Measurements from ENCODE around the gene SCN9A.

SCN9A gene

DNA sequence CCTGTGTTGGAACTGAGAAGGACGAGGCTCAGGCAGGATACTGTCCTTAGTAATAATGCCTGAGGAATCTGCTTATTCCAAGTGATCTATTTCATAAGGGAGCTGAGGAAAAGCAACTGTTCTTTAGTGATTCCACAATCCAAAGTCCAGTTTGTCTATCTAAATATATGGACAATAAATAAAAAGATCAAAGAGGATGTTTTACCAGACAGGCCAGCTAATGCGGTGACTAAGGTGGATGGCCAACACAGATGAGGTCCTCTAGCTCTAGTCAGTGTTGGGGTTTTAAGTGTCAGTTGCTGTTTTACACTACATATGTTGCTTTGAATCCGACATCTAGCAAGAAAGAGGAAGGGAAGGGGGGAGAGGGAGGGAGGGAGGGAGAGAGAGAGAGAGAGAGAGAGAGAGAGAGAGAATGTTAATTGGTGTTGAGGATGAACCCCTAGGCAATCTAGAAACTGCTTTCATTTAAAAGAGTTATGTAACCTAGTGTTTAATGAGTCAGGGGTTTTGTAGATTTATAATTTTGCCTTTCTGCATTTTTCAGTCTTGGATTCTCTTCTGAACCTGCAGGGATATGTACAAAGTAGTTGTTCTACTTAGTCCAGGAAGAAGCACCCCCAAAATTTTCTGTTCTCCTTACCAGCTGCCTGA, 220.9 kb downstream of the SCN9A start (continued):
- TF ChIP-seq, protein P1, sequence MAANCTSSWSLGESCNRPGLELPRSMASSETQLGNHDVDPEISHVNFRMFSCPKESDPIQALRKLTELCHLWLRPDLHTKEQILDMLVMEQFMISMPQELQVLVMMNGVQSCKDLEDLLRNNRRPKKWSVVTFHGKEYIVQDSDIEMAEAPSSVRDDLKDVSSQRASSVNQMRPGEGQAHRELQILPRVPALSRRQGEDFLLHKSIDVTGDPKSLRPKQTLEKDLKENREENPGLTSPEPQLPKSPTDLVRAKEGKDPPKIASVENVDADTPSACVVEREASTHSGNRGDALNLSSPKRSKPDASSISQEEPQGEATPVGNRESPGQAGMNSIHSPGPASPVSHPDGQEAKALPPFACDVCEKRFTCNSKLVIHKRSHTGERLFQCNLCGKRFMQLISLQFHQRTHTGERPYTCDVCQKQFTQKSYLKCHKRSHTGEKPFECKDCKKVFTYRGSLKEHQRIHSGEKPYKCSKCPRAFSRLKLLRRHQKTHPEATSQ (tag by site-specific recombination; IDR thresholded peaks at IDR 0.05): no peak
- TF ChIP-seq, protein P2, sequence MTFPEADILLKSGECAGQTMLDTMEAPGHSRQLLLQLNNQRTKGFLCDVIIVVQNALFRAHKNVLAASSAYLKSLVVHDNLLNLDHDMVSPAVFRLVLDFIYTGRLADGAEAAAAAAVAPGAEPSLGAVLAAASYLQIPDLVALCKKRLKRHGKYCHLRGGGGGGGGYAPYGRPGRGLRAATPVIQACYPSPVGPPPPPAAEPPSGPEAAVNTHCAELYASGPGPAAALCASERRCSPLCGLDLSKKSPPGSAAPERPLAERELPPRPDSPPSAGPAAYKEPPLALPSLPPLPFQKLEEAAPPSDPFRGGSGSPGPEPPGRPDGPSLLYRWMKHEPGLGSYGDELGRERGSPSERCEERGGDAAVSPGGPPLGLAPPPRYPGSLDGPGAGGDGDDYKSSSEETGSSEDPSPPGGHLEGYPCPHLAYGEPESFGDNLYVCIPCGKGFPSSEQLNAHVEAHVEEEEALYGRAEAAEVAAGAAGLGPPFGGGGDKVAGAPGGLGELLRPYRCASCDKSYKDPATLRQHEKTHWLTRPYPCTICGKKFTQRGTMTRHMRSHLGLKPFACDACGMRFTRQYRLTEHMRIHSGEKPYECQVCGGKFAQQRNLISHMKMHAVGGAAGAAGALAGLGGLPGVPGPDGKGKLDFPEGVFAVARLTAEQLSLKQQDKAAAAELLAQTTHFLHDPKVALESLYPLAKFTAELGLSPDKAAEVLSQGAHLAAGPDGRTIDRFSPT (tag by site-specific recombination; IDR thresholded peaks at IDR 0.05): no peak

DNA sequence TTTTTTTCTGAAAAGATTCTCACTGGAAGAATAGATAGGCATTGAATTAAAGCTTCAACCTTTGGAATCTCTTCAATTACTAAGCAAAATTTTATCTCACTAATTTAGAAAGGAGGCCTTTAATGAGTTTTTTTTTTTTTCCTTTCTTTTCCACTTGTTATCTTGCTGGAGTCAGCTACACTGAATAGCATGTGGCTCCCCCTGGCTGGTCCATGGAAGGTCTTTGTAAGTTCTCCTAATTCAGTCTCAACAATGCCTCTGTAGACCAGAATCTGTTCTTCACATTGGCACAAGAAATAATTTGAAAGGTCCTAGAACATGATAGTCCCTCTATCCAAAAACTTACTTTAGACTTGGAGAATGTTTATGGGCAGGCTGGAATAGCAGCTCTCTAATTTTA, 223.7 kb downstream of the SCN9A start:
- POLR2A ChIA-PET: no interaction called here
- Histone ChIP-seq H3K27ac (ENCODE audit: extremely low read depth, low read depth, low read length) (no peak overlapping the region), H3K36me3 (ENCODE audit: control insufficient read depth in 2 of 2, insufficient read depth in 1 of 2, low read length in 2 of 2) (no peaks in the 10 kb centered on the region), H3K9me3 (ENCODE audit: control insufficient read depth, insufficient read depth, low read depth, low read length) (no peaks in the 10 kb centered on the region), H3K4me1 (ENCODE audit: control insufficient read depth, insufficient read depth, low read length) (no peaks in the 10 kb centered on the region), H3K4me3 (ENCODE audit: low read depth, low read length) (no peak overlapping the region)
- no peak for TF ChIP-seq ZNF658 (tag by site-specific recombination; IDR thresholded peaks at IDR 0.05)
- TF ChIP-seq ZNF664 (tag by site-specific recombination; IDR thresholded peaks at IDR 0.05): no peak
- TF ChIP-seq ZNF548 (tag by site-specific recombination; IDR thresholded peaks at IDR 0.05): no peak
- no peak for TF ChIP-seq SP2 (tag by site-specific recombination; IDR thresholded peaks at IDR 0.05)
- TF ChIP-seq, protein P3, sequence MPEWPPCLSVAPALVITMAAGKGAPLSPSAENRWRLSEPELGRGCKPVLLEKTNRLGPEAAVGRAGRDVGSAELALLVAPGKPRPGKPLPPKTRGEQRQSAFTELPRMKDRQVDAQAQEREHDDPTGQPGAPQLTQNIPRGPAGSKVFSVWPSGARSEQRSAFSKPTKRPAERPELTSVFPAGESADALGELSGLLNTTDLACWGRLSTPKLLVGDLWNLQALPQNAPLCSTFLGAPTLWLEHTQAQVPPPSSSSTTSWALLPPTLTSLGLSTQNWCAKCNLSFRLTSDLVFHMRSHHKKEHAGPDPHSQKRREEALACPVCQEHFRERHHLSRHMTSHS (tag by site-specific recombination; IDR thresholded peaks at IDR 0.05): no peak
- no peak for TF ChIP-seq ZNF184 (tag by site-specific recombination; IDR thresholded peaks at IDR 0.05)
- TF ChIP-seq SCRT1 (tag by site-specific recombination; IDR thresholded peaks at IDR 0.05; ENCODE audit: borderline replicate concordance): no peak
- TF ChIP-seq ZNF600 (tag by site-specific recombination; IDR thresholded peaks at IDR 0.05): no peak
- no peak for TF ChIP-seq ZBTB7A (tag by site-specific recombination; IDR thresholded peaks at IDR 0.05; ENCODE audit: low read depth)
- TF ChIP-seq KLF16 (tag by site-specific recombination; IDR thresholded peaks at IDR 0.05): no peak
- no peak for TF ChIP-seq ZFP3 (tag by site-specific recombination; IDR thresholded peaks at IDR 0.05; ENCODE audit: low read depth)
- TF ChIP-seq ZNF623 (tag by site-specific recombination; IDR thresholded peaks at IDR 0.05): no peak
- CTCF ChIA-PET: interaction anchor here (0.6 to 0.9 kb wide), 2 partner anchors 9 to 557 kb away, joined by 3 to 5 read pairs; no protein-coding TSS in a partner anchor

DNA sequence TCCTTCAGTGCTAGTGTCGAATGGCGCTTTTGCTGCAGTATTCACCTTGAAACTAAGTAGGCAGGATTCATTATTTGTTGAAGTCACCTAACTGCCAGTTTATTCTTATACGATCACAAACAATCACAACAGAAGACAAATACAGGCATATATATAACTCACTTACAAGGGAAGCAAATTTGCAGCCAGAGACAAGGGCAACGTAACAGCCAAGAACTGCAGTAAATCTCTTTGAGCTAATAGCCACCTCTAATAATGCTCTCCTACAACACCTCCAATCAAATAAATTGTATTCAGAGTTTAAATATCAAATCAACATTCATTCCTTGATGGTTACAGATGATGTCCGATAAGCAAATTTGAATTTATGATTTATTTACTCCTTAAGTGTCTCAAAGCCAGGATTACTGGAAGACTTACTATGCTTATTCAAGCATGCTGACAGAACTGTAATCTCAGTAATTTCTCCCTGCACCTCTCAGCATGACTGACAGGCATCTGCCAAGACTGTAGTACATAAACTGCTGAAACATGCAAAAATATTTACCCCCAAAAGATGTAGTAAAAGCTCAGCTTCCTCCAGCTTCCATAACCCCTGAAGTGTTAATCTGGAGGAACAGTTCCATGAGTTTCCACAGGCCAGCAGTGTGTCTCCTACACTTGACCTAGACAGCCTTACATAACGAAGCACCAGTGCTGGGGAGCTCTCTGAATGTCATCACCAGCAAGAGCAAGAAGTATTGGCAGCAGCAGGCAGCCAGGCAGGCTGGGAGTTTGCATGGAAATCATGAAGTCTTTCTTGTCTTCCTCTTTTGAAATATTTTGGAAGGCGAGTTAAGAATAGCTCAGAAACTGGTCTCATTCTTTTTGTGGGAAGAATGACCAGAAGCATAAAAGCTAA, 227.0 kb downstream of the SCN9A start:
- H3K36me3 ChIP-seq (ENCODE audit: control insufficient read depth in 2 of 2, insufficient read depth in 1 of 2, low read length in 2 of 2): no peaks in the 10 kb centered on the region
- CTCF ChIA-PET: no interaction called here
- H3K4me1 ChIP-seq (ENCODE audit: control insufficient read depth, insufficient read depth, low read length): no peaks in the 10 kb centered on the region
- no peak overlapping the region for H3K4me3 ChIP-seq (ENCODE audit: low read depth, low read length)
- H3K27ac ChIP-seq (ENCODE audit: extremely low read depth, low read depth, low read length): no peak overlapping the region
- POLR2A ChIA-PET: no interaction called here
- no peaks in the 10 kb centered on the region for H3K9me3 ChIP-seq (ENCODE audit: control insufficient read depth, insufficient read depth, low read depth, low read length)
- TF ChIP-seq SALL2 (tag by site-specific recombination; IDR thresholded peaks at IDR 0.05; ENCODE audit: borderline replicate concordance) (no peak), ZNF501 (tag by site-specific recombination; IDR thresholded peaks at IDR 0.05) (no peak), ZNF558 (tag by site-specific recombination; IDR thresholded peaks at IDR 0.05) (no peak), ZNF791 (tag by site-specific recombination; IDR thresholded peaks at IDR 0.05) (no peak), ZNF549 (tag by site-specific recombination; IDR thresholded peaks at IDR 0.05) (no peak)
- TF ChIP-seq, protein P4, sequence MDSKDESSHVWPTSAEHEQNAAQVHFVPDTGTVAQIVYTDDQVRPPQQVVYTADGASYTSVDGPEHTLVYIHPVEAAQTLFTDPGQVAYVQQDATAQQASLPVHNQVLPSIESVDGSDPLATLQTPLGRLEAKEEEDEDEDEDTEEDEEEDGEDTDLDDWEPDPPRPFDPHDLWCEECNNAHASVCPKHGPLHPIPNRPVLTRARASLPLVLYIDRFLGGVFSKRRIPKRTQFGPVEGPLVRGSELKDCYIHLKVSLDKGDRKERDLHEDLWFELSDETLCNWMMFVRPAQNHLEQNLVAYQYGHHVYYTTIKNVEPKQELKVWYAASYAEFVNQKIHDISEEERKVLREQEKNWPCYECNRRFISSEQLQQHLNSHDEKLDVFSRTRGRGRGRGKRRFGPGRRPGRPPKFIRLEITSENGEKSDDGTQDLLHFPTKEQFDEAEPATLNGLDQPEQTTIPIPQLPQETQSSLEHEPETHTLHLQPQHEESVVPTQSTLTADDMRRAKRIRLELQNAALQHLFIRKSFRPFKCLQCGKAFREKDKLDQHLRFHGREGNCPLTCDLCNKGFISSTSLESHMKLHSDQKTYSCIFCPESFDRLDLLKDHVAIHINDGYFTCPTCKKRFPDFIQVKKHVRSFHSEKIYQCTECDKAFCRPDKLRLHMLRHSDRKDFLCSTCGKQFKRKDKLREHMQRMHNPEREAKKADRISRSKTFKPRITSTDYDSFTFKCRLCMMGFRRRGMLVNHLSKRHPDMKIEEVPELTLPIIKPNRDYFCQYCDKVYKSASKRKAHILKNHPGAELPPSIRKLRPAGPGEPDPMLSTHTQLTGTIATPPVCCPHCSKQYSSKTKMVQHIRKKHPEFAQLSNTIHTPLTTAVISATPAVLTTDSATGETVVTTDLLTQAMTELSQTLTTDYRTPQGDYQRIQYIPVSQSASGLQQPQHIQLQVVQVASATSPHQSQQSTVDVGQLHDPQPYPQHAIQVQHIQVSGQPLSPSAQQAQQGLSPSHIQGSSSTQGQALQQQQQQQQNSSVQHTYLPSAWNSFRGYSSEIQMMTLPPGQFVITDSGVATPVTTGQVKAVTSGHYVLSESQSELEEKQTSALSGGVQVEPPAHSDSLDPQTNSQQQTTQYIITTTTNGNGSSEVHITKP (tag by site-specific recombination; IDR thresholded peaks at IDR 0.05): no peak
